Retinal pigment epithelial cell (primary cell): ENCODE measurements around the gene FMNL2.
"Not testable (repeated sequence)": the region's sequence is repeated elsewhere in the genome, so short reads cannot be mapped to it uniquely, and the experiment has no call there.

Source experiments
- DNase-seq: peaks from one replicate; pipeline ENCODE4 v3.0.0-alpha.2; 2010; ENCODE audit warnings: low read depth
- H3K4me3 ChIP-seq: 2 replicates; pipeline ENCODE4 v1.5.1; 2011; ENCODE audit warnings: mild to moderate bottlenecking, low read length, control low read depth, moderate library complexity
- CTCF ChIP-seq: conservative IDR thresholded peaks from 2 replicates; pipeline ENCODE4 v1.5.1; 2011; ENCODE audit warnings: low read depth, low read length, control low read depth, inconsistent platforms

The FMNL2 gene

GRCh38 chr2:152467677-152468410 lies 132.9 kb downstream of the FMNL2 start:
- no peak overlapping the region for H3K4me3 ChIP-seq
- DNase-seq: no peak
- no peak for TF ChIP-seq CTCF

- no peak for TF ChIP-seq CTCF
- DNase-seq: no peak
- H3K4me3 ChIP-seq: no peak overlapping the region
Observed at GRCh38 chr2:152468899-152469692, 134.1 kb downstream of the FMNL2 start.

DNA sequence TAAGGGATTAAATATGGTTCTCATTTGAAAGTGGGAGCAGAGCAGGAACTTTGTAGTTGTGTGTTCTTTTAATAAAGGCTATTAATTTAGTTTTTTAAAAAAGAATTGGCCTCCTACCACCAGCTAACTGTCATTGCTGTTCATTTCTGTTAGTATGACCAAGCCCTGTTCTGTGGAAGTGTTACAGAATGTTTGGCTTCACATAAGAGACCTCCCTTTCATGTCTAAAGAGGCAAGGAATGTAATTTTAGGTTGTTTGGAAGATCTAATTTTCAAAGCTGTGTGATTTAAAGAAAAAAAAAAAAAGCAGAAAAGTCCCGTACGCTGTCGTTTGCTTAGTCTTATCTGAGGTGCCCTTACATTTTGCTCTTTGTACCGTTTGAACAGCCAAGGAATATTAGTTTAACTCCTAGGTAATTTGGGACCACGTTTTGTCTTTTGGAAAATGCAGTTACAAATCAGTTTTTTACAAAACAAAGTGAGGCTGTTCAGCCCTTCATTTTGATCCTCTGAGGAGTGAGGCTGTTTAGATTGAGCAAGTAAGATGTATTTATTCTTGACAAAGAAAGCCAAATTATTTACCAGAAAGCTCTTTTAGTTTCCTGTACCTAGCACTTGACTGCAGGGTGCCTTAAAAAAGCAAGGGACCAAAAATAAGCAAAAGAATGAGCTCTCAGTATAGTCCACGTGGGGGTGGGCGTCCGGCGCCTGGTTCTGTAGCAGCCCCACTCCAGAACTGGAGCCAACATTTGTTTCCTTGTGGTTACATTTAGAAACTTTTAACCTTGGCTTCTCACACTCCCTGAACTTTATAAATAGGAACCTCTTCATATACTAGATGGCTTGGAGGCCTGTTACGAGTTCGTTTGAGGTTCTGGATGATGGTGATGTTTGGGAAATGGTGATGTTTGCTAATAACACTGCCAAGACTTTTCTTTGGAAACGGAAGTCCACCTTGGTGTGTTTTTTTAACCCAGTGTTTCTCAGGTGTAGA lies 136.2 kb downstream of the FMNL2 start:
- no peak overlapping the region for H3K4me3 ChIP-seq
- TF ChIP-seq CTCF: no peak
- DNase-seq: no peak

DNA sequence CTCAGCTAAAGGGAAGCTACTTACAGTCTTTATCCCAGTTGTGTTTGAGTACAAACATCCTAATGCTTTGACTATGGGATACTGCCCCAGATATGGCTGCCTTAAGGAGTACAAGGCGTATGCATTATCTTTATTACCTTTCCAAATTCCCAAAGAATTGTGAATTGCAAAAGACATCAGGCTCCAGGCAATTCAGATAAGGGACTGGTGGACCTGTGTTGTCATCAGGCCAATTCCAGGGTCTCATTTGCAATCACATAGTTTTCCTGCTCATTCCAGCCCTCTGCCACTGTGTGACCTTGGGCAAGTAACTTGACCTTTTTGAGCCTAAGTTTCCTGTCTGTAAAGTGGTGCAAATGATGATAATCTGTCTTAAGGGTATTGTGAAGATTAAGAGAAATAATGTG lies 137.5 kb downstream of the FMNL2 start:
- no peak for DNase-seq
- no peak overlapping the region for H3K4me3 ChIP-seq
- TF ChIP-seq CTCF: no peak

DNA sequence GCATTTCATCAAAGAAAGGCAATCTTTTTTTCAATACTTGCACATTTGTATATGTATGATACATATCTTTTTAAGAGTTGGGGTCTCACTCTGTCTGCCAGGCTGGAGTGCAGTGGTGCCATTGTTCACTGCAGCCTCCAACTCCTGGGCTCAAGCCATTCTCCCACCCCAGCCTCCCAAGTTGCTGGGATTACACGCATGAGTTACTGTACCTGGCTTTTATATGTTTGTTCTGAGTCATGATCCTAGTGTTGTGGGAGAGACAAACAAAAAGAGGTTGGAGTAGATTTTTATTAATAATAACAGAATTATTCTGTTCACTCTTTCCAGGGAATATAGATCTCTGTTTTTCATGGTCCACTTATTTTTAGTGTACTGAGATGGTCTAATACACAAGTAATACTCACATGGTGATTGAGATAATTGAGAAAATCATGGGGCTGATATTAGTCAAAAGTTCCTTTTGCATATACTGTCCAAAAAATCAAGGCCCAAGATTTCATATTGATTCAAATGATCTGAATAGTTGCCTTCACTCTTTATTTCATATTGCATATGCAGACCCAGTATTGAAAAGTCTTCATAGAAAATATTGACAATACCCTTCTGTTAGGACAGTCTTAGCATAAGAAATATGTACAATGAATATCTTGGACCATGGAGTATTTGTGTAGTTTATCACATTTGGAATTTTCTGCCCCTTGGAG lies 138.3 kb downstream of the FMNL2 start:
- DNase-seq: no peak
- no peak overlapping the region for H3K4me3 ChIP-seq
- no peak for TF ChIP-seq CTCF

DNA sequence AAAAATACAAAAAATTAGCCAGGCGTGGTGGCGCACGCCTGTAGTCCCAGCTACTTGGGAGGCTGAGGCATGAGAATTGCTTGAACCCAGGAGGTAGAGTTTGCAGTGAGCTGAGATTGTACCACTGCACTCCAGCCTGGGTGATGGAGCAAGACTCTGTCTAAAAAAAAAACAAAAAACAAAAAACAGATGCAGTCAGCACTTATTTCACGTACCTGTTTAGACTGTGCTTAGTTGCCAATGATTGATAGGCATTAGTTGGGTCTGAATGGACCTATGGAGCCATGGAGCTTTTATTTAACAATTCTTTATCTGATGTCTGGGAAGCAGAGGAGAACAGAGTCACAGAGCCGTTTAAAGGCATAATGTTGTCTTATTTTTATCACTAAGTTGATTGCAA lies 139.5 kb downstream of the FMNL2 start:
- DNase-seq, H3K4me3 ChIP-seq: not testable (repeated sequence)

- H3K4me3 ChIP-seq: no peak overlapping the region
- TF ChIP-seq CTCF: no peak
- DNase-seq: no peak
Observed at GRCh38 chr2:152475982-152476381, 141.0 kb downstream of the FMNL2 start.
